NOMO-1 treated with dmso at 0.1 percent for 144 hours (cell line): Measurements from ENCODE around the gene TMED6.

ENCODE experiments used
- DNase-seq: peaks from one replicate; lab custom pipeline; 2025; ENCODE audit not compliant: unreplicated experiment; lab: John Stamatoyannopoulos, UW

The TMED6 gene

GRCh38 chr16:69324585-69325253 lies 26.9 kb downstream of the TMED6 start:
- no peak for DNase-seq

GRCh38 chr16:69324013-69324531 lies 27.5 kb downstream of the TMED6 start:
- DNase-seq = no peak

- DNase-seq = no peak
These were observed 28.2 kb downstream of the TMED6 start for GRCh38 chr16:69323415-69323814.

- DNase-seq = no peak
These were observed 29.2 kb downstream of the TMED6 start for GRCh38 chr16:69322343-69322742.

GRCh38 chr16:69321080-69321479 lies 30.5 kb downstream of the TMED6 start:
- DNase-seq = no peak

- no peak for DNase-seq
These were observed 30.9 kb downstream of the TMED6 start for GRCh38 chr16:69320740-69321073.

- no peak for DNase-seq
These were observed 31.5 kb downstream of the TMED6 start for GRCh38 chr16:69319826-69320739.

- DNase-seq = no peak
These were observed 32.2 kb downstream of the TMED6 start for GRCh38 chr16:69319381-69319780.

- no peak for DNase-seq
These were observed 32.7 kb downstream of the TMED6 start for GRCh38 chr16:69318911-69319289.

- no peak for DNase-seq
These were observed 33.2 kb downstream of the TMED6 start for GRCh38 chr16:69318177-69318910.

- no peak for DNase-seq
These were observed 35.0 kb downstream of the TMED6 start for GRCh38 chr16:69316595-69317034.

GRCh38 chr16:69315486-69316311 lies 35.9 kb downstream of the TMED6 start:
- DNase-seq = no peak

GRCh38 chr16:69314534-69314933 lies 37.1 kb downstream of the TMED6 start:
- DNase-seq = no peak

- no peak for DNase-seq
These were observed 38.1 kb downstream of the TMED6 start for GRCh38 chr16:69313469-69313868.

GRCh38 chr16:69311533-69312387 lies 39.8 kb downstream of the TMED6 start:
- no peak for DNase-seq

GRCh38 chr16:69310653-69311532 lies 40.7 kb downstream of the TMED6 start, which contains the start of gene VPS4A:
Gene VPS4A (plus strand): TSS chr16:69311350. CDS start chr16:69311512, 162 bp downstream.
- peak; percentile 98 for DNase-seq

GRCh38 chr16:69309316-69309715 lies 42.3 kb downstream of the TMED6 start:
- DNase-seq = no peak

- no peak for DNase-seq
These were observed 43.7 kb downstream of the TMED6 start for GRCh38 chr16:69307856-69308255.

GRCh38 chr16:69307091-69307490 lies 44.5 kb downstream of the TMED6 start:
- DNase-seq = no peak
